Keratinocyte (primary cell): Measurements from ENCODE around the gene HERC4.

Experiments
- EZH2 ChIP-seq: IDR thresholded peaks from one replicate; pipeline ENCODE4 v1.6.1; 2012; ENCODE audit warnings: inconsistent platforms, mild to moderate bottlenecking, low read length, moderate library complexity
- TF ChIP-seq, protein P1 (sequence below), 3 experiments: IDR thresholded peaks in 1 of 3; conservative IDR thresholded peaks in 1 of 3; optimal IDR thresholded peaks in 1 of 3; 2 replicates in 2 of 3; 3 replicates in 1 of 3; pipeline versions ENCODE3 to v1.5.1; 2011; ENCODE audit warnings: low read length in 3 of 3, mild to moderate bottlenecking in 3 of 3, moderate library complexity in 2 of 3, control low read depth in 1 of 3, inconsistent platforms in 1 of 3; ENCODE audit not compliant: insufficient read depth in 2 of 3; ENCODE audit errors: extremely low read depth in 1 of 3

DNA sequence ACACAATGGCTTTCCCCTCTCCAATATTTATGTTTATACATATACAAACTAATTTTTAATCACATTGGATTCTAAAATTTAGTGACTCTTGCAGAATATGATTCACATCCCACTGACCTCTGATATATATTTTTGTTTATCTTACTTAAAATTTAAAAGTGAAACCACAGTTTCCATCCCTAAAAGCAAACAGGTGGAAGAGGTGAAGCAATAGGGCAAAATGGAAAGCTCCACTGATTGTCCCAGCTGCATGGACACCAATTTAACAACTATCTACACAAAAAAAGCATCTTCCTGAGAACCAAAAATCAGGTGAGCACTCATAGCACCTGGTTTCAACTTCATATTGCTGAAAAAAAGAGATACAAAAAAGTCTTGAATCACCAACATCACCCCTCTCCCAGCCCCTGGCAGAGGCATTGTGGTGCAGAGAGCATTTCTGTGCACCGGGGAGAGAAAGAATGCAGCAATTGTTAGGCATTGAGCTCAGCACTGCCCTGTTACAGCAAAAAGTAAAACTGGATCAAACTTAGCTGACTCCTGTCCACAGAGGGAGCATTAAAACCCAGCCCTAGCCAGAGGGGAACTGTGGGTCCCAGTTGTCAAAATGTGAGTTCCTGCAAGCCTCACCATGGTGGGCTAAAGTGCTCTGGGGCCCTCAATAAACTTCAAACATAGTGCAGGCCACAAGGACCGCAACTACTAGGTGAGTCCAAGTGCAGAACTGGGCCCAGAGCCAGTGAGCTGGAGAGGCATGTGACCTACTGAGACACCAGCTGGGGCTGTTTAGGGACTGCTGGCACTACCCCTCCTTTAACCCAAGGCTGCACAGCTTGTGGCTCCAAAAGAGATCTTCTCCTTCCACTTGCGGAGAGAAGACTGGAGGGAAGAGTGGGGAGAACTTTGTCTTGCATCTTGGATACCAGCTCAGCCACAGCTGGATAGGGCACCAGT is 98.5 kb downstream of the HERC4 start:
- TF ChIP-seq, protein P1, sequence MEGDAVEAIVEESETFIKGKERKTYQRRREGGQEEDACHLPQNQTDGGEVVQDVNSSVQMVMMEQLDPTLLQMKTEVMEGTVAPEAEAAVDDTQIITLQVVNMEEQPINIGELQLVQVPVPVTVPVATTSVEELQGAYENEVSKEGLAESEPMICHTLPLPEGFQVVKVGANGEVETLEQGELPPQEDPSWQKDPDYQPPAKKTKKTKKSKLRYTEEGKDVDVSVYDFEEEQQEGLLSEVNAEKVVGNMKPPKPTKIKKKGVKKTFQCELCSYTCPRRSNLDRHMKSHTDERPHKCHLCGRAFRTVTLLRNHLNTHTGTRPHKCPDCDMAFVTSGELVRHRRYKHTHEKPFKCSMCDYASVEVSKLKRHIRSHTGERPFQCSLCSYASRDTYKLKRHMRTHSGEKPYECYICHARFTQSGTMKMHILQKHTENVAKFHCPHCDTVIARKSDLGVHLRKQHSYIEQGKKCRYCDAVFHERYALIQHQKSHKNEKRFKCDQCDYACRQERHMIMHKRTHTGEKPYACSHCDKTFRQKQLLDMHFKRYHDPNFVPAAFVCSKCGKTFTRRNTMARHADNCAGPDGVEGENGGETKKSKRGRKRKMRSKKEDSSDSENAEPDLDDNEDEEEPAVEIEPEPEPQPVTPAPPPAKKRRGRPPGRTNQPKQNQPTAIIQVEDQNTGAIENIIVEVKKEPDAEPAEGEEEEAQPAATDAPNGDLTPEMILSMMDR (optimal IDR thresholded peaks at IDR 0.05 in 1 of 3, IDR thresholded peaks at IDR 0.05 in 1 of 3, conservative IDR thresholded peaks at IDR 0.05 in 1 of 3; ENCODE audit: extremely low read depth in 1 of 3, insufficient read depth in 2 of 3, low read length in 3 of 3) = no peak
- TF ChIP-seq EZH2 = no peak
